Activated naive CD8-positive, alpha-beta T cell (primary cell): ENCODE measurements around the gene SIX1.

Experiments used
- H3K27ac Mint-ChIP-seq: one replicate; pipeline ENCODE4 v1.8.0; 2021; ENCODE audit warnings: mixed read lengths
- H3K27me3 Mint-ChIP-seq: one replicate; pipeline ENCODE4 v1.8.0; 2021; ENCODE audit warnings: mixed read lengths
- H3K36me3 Mint-ChIP-seq: one replicate; pipeline ENCODE4 v1.8.0; 2021; ENCODE audit warnings: mixed read lengths
- H3K4me1 Mint-ChIP-seq: one replicate; pipeline ENCODE4 v1.8.0; 2021; ENCODE audit warnings: low read depth, mixed read lengths
- H3K4me3 Mint-ChIP-seq: one replicate; pipeline ENCODE4 v1.8.0; 2021; ENCODE audit warnings: mild to moderate bottlenecking, mixed read lengths
- H3K9me3 Mint-ChIP-seq: one replicate; pipeline ENCODE4 v1.8.0; 2021; ENCODE audit warnings: low read depth, mixed read lengths

SIX1 gene

DNA sequence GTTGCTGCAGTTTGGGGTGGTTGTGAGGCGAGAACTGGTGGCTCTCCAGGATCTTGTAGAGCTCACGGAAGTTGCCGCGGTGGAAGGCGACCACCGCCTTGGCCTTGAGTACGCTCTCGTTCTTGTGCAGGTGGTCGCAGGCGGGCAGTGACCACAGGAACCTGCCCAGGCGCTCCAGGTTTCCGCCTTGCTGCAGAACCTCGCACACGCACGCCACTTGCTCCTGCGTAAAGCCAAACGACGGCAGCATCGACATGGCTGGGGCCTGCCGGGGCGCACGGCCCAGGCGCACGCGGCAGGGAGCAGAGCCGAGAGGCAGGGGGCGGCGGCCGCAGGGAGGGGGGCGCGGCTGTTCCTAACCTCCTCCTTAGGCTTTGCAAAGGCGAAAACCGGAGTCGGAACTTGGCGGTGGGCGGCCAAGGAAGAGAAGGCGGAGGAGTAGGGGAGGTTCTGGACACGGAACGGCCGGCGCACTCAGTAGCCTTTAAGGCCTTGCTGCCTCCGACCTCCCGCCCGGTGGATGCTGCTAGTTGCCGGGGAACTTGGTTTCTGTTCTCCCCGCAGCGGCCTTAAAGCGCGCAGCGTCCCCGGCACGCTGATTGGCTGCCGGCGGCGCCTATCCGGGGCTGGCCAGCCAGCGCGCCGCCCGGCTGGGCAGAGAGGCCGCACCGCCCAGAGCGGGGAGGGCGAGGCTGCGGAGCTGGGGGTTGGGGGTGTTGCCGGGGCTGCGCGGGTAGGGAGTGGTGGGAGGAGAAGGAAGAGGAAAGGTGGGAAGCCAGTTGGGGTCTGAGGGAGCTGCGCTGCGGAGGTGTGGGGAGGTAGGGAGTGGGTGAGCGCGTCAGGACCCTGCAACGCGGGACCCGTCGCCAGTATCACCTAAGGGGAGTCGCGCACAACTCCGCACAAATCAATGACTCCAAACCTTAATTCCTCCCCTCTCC, at the start of gene SIX1:
Gene SIX1 (minus strand): TSS at position 544 of the 941 bp plus-strand sequence. CDS start 288 bp downstream, at position 256.
- H3K4me3 Mint-ChIP-seq = peak within 1 kb of the TSS; percentile 69
- no peaks in the 10 kb centered on the region for H3K36me3 Mint-ChIP-seq
- no peak within 1 kb of the TSS for H3K27ac Mint-ChIP-seq
- H3K4me1 Mint-ChIP-seq = peaks cover 66% of the 10 kb centered on the region
- no peaks in the 10 kb centered on the region for H3K9me3 Mint-ChIP-seq
- H3K27me3 Mint-ChIP-seq = peaks cover 64% of the 10 kb centered on the region

GRCh38 chr14:60695327-60695726, 46.0 kb upstream of the SIX1 start:
- no peak overlapping the region for H3K4me3 Mint-ChIP-seq
- H3K27me3 Mint-ChIP-seq = peaks cover 11% of the 10 kb centered on the region
- H3K9me3 Mint-ChIP-seq = peaks cover 14% of the 10 kb centered on the region
- H3K36me3 Mint-ChIP-seq = no peaks in the 10 kb centered on the region
- H3K27ac Mint-ChIP-seq = no peak overlapping the region
- H3K4me1 Mint-ChIP-seq = no peaks in the 10 kb centered on the region

GRCh38 chr14:60691383-60692113, 42.3 kb upstream of the SIX1 start:
- no peak overlapping the region for H3K27ac Mint-ChIP-seq
- no peaks in the 10 kb centered on the region for H3K4me1 Mint-ChIP-seq
- H3K36me3 Mint-ChIP-seq = no peaks in the 10 kb centered on the region
- H3K27me3 Mint-ChIP-seq = peaks cover 8% of the 10 kb centered on the region
- H3K9me3 Mint-ChIP-seq = no peaks in the 10 kb centered on the region
- no peak overlapping the region for H3K4me3 Mint-ChIP-seq

- Mint-ChIP-seq H3K9me3 (no peaks in the 10 kb centered on the region), H3K4me3 (no peak overlapping the region), H3K4me1 (no peaks in the 10 kb centered on the region), H3K36me3 (peaks cover 3% of the 10 kb centered on the region), H3K27me3 (peaks cover 7% of the 10 kb centered on the region), H3K27ac (no peak overlapping the region)
These were observed 37.6 kb upstream of the SIX1 start for GRCh38 chr14:60686865-60687264.

GRCh38 chr14:60684203-60684602, 34.9 kb upstream of the SIX1 start:
- H3K27ac Mint-ChIP-seq = no peak overlapping the region
- peaks cover 4% of the 10 kb centered on the region for H3K9me3 Mint-ChIP-seq
- peaks cover 3% of the 10 kb centered on the region for H3K36me3 Mint-ChIP-seq
- peaks cover 7% of the 10 kb centered on the region for H3K27me3 Mint-ChIP-seq
- no peaks in the 10 kb centered on the region for H3K4me1 Mint-ChIP-seq
- H3K4me3 Mint-ChIP-seq = no peak overlapping the region

- Mint-ChIP-seq H3K27me3 (peaks cover 7% of the 10 kb centered on the region), H3K27ac (no peak overlapping the region), H3K4me3 (no peak overlapping the region), H3K9me3 (peaks cover 4% of the 10 kb centered on the region), H3K36me3 (peaks cover 3% of the 10 kb centered on the region), H3K4me1 (no peaks in the 10 kb centered on the region)
These were observed 32.0 kb upstream of the SIX1 start for GRCh38 chr14:60681271-60681670.

- no peaks in the 10 kb centered on the region for H3K4me1 Mint-ChIP-seq
- no peak overlapping the region for H3K27ac Mint-ChIP-seq
- peaks cover 4% of the 10 kb centered on the region for H3K9me3 Mint-ChIP-seq
- H3K4me3 Mint-ChIP-seq = no peak overlapping the region
- peaks cover 8% of the 10 kb centered on the region for H3K27me3 Mint-ChIP-seq
- H3K36me3 Mint-ChIP-seq = peaks cover 3% of the 10 kb centered on the region
These were observed 31.2 kb upstream of the SIX1 start for GRCh38 chr14:60680511-60680910.

DNA sequence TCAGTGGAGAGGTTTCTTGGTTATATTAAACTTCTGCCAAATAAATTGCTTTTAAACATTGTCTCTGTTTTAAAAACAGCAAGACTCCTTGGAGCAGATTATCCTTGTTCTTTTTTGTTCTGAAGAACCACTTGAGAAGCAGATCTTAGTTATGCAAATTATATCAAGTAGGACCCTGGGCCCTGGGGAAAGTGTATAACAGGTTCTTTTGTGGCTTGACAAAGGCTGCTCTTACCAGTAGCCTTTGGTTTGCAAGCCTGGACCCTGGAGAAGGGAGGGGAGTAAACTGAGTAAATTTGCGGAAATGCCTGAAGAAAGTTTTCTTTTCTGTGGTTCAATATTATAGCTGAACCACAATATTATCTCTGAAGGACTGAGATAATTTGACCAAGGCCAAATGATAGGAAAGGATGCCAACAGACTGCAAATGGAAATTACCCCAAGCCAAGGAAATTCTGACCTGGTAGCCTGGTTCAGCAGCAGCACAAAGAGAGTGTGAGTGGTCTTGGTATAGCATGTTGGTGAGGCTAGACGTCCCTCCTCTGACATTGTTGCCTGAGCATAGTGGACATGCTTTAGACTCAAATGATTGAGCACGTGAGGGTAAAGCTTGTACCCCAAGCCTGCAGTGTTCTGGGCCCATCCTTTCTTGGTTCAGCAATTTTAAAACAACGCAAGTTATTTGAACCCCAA, 30.4 kb upstream of the SIX1 start:
- Mint-ChIP-seq H3K4me1 (no peaks in the 10 kb centered on the region), H3K27ac (no peak overlapping the region), H3K36me3 (peaks cover 3% of the 10 kb centered on the region), H3K27me3 (peaks cover 8% of the 10 kb centered on the region), H3K4me3 (no peak overlapping the region), H3K9me3 (peaks cover 4% of the 10 kb centered on the region)

- H3K4me3 Mint-ChIP-seq = no peak overlapping the region
- no peaks in the 10 kb centered on the region for H3K36me3 Mint-ChIP-seq
- peaks cover 7% of the 10 kb centered on the region for H3K27me3 Mint-ChIP-seq
- no peak overlapping the region for H3K27ac Mint-ChIP-seq
- peaks cover 4% of the 10 kb centered on the region for H3K9me3 Mint-ChIP-seq
- H3K4me1 Mint-ChIP-seq = no peaks in the 10 kb centered on the region
These were observed 28.4 kb upstream of the SIX1 start for GRCh38 chr14:60677701-60678100.

DNA sequence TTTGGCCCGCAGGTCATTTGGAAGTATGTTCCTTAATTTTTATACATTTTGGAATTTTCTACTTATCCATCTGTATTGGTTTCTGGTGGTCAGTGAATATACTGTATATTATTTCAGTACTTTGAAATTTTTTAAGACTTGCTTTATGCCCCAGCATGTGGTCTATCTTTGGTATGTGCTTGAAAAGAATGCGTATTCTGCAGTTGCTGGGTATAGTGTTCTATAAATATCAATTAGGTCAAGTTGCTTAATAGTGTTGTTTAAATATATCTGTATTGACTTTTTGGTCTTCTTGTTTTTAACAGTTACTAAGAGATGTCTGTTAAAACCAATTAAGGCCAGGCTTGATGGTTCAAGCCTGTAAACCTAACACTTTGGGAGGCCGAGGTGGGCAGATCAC, 21.7 kb upstream of the SIX1 start:
- Mint-ChIP-seq H3K27me3 (peaks cover 3% of the 10 kb centered on the region), H3K4me1 (no peaks in the 10 kb centered on the region), H3K9me3 (no peaks in the 10 kb centered on the region)

DNA sequence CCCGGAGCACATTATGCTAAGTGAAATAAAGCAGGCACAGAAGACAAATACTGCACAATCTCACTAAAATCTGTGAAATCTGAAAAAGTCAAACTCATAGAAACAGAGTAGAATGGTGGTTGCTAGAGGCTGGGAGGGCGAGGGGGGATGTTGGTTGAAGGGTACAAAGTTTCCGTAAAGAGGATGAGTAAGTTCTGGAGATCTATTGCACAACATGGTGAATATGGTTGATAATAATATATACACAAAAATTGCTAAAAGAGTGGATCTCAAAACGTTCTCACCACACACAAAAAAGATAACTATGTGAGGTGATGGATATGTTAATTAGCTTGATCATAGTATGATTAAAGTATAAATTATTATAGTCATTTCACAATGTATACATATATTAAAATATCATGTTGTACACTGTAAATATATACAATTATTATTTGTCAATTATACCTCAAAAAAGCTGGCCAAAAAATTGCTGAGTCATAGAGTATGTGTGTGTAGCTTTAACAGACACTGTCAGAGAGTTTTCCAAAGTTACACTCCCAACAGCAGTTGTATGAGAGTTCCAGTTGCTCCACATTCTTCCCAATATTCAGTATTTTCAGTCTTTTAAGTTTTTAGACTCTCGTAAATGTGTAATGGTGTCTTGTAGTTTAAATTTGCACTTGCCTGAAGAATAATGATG, 19.3 kb upstream of the SIX1 start:
- Mint-ChIP-seq H3K9me3 (no peaks in the 10 kb centered on the region), H3K4me1 (no peaks in the 10 kb centered on the region), H3K27ac (no peak overlapping the region), H3K27me3 (peaks cover 13% of the 10 kb centered on the region), H3K36me3 (no peaks in the 10 kb centered on the region), H3K4me3 (no peak overlapping the region)

More for the DNA sequence above, 21.7 kb upstream of the SIX1 start:
- Mint-ChIP-seq H3K36me3 (no peaks in the 10 kb centered on the region), H3K27ac (no peak overlapping the region), H3K4me3 (no peak overlapping the region)

GRCh38 chr14:60665177-60665550, 15.9 kb upstream of the SIX1 start:
- Mint-ChIP-seq H3K36me3 (no peaks in the 10 kb centered on the region), H3K27me3 (peaks cover 28% of the 10 kb centered on the region), H3K4me1 (no peaks in the 10 kb centered on the region), H3K4me3 (no peak overlapping the region), H3K9me3 (no peaks in the 10 kb centered on the region), H3K27ac (no peak overlapping the region)

- peaks cover 42% of the 10 kb centered on the region for H3K27me3 Mint-ChIP-seq
- no peak overlapping the region for H3K27ac Mint-ChIP-seq
- no peaks in the 10 kb centered on the region for H3K9me3 Mint-ChIP-seq
These were observed 13.7 kb upstream of the SIX1 start for GRCh38 chr14:60662982-60663381.

GRCh38 chr14:60661721-60662120, 12.4 kb upstream of the SIX1 start:
- Mint-ChIP-seq H3K4me3 (no peak overlapping the region), H3K27ac (no peak overlapping the region), H3K36me3 (no peaks in the 10 kb centered on the region), H3K4me1 (peaks cover 10% of the 10 kb centered on the region), H3K27me3 (peaks cover 46% of the 10 kb centered on the region), H3K9me3 (no peaks in the 10 kb centered on the region)

More at GRCh38 chr14:60662982-60663381, 13.7 kb upstream of the SIX1 start:
- Mint-ChIP-seq H3K36me3 (no peaks in the 10 kb centered on the region), H3K4me1 (peaks cover 4% of the 10 kb centered on the region), H3K4me3 (no peak overlapping the region)
